Retinal pigment epithelial cell (primary cell): ENCODE measurements around the gene LETM1.
"Not testable (repeated sequence)": the region's sequence is repeated elsewhere in the genome, so short reads cannot be mapped to it uniquely, and the experiment has no call there.

Source experiments
- DNase-seq: peaks from one replicate; pipeline ENCODE4 v3.0.0-alpha.2; 2010; ENCODE audit warnings: low read depth
- H3K4me3 ChIP-seq: 2 replicates; pipeline ENCODE4 v1.5.1; 2011; ENCODE audit warnings: mild to moderate bottlenecking, low read length, control low read depth, moderate library complexity
- CTCF ChIP-seq: conservative IDR thresholded peaks from 2 replicates; pipeline ENCODE4 v1.5.1; 2011; ENCODE audit warnings: low read depth, low read length, control low read depth, inconsistent platforms

LETM1 gene

GRCh38 chr4:1842993-1843448 is 12.9 kb downstream of the LETM1 start:
- no peak overlapping the region for H3K4me3 ChIP-seq
- TF ChIP-seq CTCF: no peak

GRCh38 chr4:1842339-1842895 is 13.5 kb downstream of the LETM1 start:
- no peak overlapping the region for H3K4me3 ChIP-seq
- no peak for DNase-seq
- TF ChIP-seq CTCF: peak; percentile 13

More at GRCh38 chr4:1842993-1843448, 12.9 kb downstream of the LETM1 start:
- peak; percentile 89 for DNase-seq

- DNase-seq: no peak
- TF ChIP-seq CTCF: no peak
- H3K4me3 ChIP-seq: no peak overlapping the region
Observed at GRCh38 chr4:1841887-1842210, 14.1 kb downstream of the LETM1 start.

- H3K4me3 ChIP-seq: no peak overlapping the region
- no peak for TF ChIP-seq CTCF
- DNase-seq: no peak
Observed at GRCh38 chr4:1841201-1841886, 14.6 kb downstream of the LETM1 start.

GRCh38 chr4:1839282-1839681 is 16.7 kb downstream of the LETM1 start:
- TF ChIP-seq CTCF: no peak
- no peak for DNase-seq

GRCh38 chr4:1837069-1837468 is 18.9 kb downstream of the LETM1 start:
- no peak for TF ChIP-seq CTCF
- H3K4me3 ChIP-seq: no peak overlapping the region
- no peak for DNase-seq

More at GRCh38 chr4:1839282-1839681, 16.7 kb downstream of the LETM1 start:
- H3K4me3 ChIP-seq: no peak overlapping the region

- no peak for TF ChIP-seq CTCF
- no peak overlapping the region for H3K4me3 ChIP-seq
- no peak for DNase-seq
Observed at GRCh38 chr4:1836650-1837049, 19.3 kb downstream of the LETM1 start.

- not testable (repeated sequence) for DNase-seq
Observed at GRCh38 chr4:1835836-1836235, 20.1 kb downstream of the LETM1 start.

More at GRCh38 chr4:1835836-1836235, 20.1 kb downstream of the LETM1 start:
- H3K4me3 ChIP-seq: not testable (repeated sequence)
